Activated T-helper 1 cell treated with anti-CD3 and anti-CD28 coated beads, Interleukin-2, amount 50 U/mL, for 16 hours (primary cell): ENCODE results near the gene M1AP.
"Not testable (repeated sequence)": the region's sequence is repeated elsewhere in the genome, so short reads cannot be mapped to it uniquely, and the experiment has no call there.

Experiments used
- DNase-seq, 2 donors: peaks; one replicate each; pipeline ENCODE4 v3.0.0-alpha.2; 2020; ENCODE audit warnings: low read depth in 1 of 2, low spot score in 1 of 2

The M1AP gene

DNA sequence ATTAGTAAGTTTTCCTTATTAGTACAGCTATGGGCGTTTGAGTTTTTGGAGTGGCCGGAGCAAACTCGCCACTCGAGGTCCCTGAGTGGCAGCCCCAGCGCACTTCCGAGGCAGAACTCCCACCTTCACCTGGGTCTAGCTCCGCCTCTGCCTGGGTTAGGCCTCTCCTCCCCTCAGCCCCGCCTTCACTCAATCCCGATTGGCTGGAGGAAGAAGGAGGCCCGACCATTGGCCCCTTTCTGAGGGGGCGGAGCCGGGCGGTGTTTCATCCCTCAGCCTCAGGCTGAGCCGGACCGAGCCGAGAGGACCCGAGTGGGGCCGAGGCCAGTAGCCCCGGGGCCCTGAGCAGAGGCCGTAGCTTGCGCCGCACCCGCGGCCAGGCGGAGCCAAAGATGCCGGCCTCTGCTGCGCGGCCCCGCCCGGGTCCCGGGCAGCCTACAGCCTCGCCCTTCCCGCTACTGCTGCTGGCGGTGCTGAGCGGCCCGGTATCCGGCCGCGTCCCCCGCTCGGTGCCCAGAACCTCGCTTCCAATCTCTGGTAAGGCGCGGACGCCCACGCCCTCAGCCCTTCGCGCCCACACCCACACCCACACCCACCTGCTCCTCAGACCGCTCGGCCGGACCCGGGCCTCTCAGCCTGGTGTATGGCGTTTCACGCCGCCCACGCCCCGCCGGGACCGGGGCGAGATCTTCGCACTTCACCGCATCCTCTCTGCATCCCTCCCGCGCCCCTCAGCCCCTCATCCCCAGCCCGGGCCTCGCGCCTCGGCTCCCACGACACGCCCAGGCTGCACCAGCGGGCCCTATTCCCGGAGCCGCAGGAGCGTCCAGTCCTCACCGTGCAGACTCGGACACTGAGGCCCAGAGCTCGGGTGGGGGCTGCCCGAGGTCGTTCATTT is 6.1 kb upstream of the M1AP start, which contains the start of gene SEMA4F:
SEMA4F (plus strand) TSS at position 263 of the 898 bp plus-strand sequence; CDS start at position 393, 130 bp downstream.
- DNase-seq = peak; percentile 86 to 88

DNA sequence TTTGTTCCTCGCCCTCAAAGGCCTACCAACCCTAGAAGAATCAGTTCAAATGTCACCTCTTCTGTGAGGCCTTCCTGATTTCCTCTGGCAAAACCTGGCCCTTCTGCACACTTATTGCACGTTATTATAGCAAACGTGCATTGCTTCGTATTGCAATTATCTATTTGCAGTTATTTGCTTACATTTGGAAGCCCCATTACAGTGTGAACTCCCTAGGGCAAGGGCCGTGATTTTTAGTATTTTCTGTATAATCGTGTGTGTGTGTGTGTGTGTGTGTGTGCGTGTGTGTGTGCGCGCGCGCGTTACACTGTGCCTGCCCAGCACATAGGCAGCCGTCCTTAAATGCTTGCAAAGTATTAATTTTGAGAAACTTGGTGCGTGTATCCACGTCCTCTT is 5.5 kb upstream of the M1AP start:
- no peak for DNase-seq

DNA sequence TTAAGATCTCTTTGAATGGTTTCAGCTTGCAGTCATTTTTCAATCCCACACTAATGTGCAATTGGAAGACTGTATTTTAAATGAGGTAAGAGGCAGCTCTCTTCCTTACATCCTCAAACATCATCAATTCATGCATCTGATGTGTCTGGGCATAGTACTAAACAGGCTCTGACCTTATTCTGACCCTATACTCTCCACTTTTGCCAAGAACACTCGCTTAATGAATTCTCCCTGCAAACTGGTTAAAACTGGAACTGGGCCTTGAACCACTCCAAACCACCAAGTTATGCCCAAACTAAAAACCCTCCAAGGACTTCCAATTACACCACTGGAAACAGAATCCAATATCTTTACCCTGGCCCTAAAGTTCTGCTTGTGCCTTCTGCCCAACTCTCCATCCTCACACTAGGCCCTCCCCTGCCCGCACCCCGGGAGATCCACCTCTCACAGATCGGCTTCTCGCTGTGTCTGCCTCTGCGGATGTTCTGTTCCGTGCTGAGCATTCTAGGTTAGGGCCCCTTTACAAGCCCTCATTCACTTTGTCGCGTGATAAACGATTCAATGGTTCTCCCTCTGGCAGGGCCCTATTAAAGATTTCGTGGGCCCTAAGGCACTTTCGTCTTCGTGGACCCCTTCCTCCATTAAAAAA is 1.2 kb downstream of the M1AP start:
- no peak for DNase-seq

DNA sequence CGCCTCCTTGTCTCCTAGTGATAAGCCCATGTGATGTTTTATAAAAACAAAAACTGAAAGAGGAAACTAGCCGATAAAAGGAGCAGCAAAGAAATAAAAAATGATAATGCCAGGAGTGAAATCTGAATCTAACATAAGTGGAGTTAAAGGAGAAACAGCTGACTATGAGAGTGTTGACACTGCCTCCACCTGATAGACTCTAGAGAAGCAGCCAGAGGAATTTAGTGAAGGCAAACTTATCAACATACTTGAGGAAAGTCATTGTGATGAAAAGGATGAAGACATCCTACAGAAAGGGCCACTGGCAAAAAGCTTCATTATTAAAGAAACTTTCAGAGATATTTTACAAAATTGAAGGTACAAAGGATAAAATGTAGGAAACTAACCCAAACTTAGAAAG is 1.9 kb downstream of the M1AP start:
- DNase-seq = no peak

DNA sequence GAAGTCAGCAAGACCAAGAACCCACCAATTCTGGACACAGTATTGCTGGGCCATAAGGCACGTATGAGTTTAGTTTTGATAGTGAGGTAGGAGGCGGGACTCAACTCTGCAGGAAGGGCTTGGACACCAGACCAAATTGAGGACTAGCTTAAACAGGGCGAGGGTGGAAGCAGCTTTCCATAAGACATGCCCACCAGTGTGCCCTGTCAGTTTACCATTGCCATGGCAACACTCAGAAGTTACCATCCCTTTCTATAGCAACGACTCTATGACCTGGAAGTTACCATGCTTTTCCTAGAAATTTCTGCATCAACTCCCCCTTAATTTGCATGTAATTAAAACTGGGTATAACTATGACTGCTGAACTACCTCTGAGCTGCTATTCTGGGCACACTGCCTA is 2.8 kb downstream of the M1AP start:
- DNase-seq = no peak

DNA sequence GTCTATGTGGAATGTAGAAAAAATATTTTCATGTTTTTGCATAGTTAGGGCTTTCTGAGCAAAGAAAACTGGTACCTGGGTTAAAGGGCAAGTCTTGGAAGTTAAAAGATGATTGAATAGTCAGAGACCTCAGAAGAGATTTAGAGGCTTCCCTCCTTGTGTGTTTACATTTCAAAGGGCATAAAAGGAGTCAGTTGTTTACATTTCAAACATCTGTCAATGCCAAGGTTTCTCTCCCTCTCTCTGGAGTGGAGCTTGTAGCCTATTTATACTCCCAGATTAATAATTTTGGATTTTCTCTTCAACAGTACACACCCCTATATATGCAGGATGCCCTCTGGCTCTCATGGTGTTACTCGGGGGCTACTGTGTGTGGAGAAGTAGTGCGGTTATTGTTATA is 8.6 kb downstream of the M1AP start:
- DNase-seq = no peak

DNA sequence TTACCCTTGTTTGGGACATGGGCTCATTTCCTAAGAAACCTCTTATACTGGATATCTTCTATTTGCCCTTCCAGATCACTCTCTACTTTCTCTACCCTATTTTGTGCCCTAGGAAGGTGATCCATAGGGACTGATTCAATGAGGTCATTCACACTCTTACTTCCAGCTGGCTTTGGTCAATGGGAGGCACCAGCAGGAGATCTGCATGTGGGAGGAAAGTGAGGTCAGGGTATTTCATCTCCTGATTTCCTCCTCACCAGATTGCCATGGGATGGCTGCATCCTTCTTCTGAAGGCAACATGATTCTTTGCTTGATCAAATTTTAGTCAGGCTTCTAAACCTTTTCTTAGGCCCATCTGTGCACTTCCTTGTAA is 15.2 kb downstream of the M1AP start:
- no peak for DNase-seq

DNA sequence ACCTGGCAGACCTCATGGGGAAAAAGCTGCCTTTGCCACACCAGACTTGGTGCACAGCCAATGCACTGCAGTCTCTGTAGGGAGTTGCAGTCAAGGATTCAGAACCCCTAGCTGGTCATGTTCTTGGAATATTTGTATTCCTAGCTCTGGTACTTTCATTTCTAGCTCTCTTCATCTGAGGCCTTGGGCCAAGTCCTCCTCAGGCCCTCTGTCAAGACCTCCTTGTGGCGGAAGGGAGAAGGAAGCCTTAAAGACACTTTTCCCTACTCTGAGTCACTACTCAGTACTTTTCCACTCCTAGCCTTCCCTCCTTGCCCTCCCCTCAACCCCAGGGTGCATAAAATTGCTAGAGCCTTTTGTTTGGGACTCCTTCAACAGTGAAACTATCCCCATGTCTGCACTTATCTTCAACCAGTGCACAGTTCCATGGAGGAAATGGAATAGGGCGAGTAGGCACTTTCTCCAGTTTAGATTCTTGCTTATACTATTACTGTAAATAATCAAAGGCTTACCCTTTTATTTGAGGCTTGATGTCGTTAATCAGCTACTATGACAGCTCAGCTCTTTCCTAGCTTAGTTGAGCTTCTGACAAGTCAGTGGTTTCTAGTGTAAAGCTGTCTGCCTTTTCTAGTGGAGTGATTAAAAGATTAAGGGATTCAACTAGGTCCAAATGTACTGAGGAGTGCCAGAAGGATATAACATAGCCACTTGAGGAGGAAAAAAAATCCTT is 15.8 kb downstream of the M1AP start:
- DNase-seq = no peak

DNA sequence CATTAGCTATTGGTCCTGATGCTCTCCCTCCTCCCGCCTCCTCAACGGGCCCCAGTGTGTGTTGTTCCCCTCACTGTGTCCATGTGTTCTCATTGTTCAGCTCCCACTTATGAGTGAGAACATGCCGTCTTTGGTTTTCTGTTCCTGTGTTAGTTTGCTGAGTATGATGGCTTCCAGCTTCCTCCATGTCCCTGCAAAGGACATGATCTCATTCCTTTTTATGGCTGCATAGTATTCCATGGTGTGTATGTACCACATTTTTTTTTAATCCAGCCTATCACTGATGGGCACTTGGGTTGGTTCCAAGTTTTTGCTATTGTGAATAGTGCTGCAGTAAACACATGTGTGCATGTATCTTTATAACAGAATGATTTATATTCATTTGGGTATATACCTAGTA is 17.7 kb downstream of the M1AP start:
- DNase-seq = not testable (repeated sequence)

DNA sequence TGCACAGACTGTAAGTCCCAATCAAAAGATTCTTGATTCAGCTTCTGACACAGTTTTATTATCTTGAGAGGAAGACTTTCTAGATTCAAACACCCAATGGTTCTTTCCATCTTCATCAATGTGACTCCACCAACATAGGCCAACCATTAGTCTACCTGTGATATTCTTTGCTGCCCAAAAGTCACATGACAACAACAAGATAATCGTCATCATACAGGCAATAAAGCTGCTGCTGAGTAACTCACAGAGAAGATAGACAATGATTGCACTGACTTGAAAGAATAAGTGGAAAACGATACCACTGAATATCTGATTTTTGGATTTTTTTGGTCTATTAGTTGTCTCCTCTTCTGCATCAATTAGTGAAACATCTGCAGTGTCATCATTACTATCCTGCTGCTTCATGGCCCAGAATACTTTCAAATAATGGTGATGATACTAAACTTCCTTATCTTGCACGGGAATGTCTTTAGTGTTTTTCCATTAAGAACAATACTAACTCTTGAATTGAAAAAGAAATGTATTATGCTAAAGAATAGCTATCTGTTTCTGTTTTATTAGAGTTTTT is 19.5 kb downstream of the M1AP start:
- no peak for DNase-seq

DNA sequence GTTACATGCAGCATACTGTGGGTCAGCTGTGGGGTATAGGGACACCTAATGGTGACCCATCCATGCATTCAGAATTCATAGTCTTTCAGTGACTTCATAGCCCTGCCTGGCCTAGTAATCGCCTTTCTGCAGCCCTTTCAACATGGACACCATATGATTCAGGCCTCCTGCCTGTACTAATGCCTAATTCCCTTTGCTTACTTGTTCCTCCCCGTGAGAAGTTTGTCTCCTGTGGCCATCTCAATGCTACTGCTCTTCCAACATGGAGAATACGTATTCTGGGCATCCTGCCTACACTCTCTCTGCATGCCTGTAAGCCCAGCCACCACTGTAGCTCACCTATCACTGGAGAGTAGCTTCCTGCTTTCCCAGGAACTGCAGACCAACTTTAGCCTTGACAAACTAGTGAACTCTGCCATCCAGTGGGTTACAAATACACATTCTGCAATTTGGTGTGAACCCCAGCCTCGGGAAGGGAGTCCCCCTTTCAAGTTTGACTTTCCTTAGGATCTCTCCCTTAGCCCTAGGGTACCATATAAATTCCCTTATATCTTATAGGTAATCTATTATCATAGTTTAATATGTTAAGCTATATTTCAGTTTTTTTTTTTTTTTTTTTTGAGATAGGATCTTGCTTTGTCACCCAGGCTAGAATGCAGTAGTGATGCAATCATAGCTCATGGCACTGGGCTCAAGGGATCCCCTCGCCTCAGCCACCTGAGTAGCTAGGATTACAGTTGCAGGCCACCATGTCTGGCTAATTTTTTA is 22.3 kb downstream of the M1AP start:
- no peak for DNase-seq

DNA sequence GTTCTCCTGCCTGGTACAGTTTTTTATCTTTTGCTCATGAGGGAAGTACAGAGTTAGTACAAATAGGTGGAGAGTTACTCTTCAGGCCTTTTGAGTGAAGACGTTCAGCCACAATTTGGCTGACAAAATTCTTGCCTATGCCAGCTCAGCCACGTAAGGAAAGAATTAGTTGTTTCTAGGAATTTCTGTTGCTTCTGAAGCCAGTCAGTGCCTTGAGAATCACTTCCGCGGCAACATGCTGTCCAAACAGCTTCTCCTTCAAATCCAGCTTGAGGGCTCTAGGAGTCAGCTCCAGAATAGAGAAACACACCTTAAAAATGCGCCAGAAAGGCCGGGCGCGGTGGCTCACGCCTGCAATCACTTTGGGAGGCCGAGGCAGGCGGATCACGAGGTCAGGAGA is 27.5 kb downstream of the M1AP start:
- DNase-seq = no peak

DNA sequence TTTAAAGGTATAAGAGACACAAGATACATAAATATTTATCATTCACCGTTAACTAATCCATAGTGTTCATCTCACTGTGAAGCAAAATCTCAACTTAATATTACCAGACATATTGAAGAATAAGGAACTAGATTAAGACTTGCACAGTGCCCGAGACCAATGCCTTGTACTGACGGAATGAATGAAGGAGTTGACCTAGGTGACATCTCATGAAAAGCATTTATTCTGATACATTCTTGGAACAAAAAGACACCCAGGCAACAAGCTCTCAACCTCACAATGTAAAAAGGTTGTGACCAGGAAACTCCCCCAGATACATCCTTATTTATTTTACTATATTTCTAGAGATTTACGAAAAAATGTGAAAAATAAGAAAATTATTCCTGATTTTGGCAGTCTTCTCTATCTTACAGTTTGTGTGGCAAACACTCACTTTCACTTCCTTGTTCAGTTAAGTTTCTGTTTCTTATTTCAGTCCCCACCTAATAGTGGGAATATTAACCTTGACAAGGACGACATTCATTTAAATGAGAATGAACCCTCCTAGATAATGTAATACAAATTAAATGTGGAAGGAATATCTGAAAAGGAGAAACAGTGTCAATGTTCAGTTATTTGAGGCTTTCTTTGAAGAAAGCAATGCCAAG is 28.4 kb downstream of the M1AP start:
- DNase-seq = no peak

DNA sequence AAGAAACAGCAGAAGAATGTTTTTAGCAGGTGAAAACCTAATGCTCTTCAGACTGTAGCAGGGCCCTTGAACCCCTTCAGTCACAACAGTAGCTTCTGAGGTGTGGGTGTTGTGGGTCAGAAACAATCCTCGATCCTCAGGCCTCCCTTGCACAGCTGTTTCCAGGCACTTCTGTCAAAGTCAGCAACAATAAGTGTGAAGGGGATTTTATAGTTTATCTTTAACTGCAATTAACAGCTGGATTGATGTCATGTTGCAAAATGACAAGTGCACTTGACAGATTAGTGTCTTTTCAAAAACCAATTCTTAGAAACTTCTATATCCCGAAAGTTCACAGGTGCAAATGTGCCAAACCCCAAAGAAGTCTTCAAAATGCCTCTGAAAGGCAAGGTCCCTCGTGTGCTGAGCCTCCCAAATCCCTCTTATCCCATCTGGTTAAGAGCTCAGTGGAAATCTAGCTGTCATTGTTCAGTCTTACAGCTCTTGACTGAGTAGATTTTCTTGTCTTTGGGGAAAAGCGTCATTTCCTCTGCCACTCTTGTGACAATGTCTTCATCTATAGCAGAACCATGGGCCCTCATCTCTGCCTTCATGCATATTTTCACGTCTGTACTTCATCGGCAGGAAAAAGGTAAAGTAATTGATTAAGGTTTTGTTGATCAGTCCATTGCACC is 29.6 kb downstream of the M1AP start:
- DNase-seq = no peak

DNA sequence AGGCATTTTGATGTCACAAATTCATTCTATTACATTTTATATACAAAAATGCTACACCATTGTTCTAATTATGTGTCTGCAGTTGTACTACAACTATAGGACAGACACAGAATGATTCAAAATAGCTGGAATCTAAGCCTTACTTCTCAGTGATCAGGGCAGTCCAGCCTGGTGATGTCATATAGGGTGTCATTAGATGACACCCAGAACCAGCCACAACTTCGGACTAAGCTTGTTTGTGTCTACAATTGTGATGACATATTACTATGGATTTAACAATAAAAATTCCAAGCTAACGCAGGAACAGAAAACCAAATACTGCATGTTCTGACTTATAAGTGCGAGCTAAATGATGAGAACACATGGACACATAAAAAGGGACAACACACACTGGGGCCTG is 31.0 kb downstream of the M1AP start:
- DNase-seq = no peak

DNA sequence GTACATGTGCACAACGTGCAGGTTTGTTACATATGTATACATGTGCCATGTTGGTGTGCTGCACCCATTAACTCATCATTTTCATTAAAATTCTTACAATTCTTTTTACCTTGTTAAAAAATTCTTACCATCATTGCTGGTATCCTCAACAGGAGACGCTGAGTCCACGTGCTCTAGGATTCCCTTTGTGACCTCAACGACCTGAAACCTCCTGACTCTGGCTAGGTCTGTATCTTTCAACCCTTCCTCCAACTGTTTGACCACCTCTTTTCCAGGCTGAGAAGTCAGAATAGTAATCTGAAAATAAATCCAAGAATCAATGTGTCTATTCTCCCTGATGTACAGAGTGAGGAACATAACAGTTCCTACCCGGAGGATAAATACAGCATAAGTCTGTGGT is 41.2 kb downstream of the M1AP start:
- no peak for DNase-seq

DNA sequence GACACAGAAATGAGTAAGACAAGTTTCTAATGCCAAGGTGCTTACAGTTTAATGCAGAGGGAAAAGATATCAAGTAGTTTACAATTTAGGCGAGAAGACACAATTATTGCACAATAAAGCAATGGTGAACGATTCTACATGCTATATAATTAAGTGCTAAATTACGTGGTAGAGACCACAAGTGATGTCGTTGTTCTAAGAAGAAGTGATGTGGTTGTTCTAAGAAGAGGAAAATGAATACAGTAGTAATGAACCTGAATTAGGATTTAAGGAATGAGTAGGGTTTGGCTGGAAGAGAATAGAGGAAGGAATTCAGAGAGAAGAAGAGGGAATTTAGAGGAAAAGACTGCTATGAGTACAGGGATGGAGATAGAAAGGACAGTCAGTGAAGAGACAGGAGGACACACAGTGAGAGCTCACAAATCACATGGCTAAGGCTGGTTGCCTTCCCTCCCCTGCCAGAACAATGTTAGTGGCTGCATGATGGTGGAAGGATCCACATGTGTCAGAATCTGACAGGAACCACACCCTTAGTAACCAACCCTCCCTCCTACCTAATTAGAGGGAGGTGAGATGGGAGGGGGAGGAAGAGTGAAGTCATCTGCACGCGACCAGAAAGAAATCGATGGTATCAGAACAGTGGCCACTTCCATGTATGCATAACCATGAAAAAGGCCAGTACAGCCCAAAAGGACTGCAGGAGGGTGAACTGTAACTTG is 44.7 kb downstream of the M1AP start:
- no peak for DNase-seq

DNA sequence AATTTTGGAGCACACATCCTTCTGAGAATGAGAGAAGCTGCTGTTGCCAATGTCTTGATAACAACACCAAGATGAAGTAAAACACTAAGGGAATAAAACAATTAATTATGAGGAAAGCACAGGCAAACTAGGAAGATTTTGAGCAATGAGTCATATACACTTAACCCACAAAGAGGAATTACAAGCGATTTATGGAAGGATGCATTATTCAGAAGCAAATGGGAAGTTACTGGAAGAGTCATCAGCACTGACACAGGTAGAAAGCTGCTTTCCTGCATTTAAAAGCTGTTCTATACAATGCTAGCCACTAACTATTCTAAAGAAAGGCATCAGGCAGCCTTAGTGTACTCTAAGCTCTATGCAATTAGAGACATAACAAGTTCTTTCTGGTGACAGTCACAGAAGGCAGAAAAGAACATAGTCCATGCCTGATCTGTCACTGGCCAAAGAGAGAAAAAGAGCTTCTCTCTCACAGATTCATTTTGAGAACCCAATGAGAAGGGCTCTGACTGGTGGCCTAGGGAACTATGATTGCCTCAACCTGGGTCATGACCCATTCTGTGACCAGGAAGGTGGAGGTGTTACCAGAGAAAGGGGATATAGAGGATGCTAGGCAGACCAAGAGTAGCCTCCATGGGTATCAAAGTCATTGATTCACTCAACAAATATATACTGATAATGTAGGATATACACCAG is 45.4 kb downstream of the M1AP start:
- DNase-seq = no peak

DNA sequence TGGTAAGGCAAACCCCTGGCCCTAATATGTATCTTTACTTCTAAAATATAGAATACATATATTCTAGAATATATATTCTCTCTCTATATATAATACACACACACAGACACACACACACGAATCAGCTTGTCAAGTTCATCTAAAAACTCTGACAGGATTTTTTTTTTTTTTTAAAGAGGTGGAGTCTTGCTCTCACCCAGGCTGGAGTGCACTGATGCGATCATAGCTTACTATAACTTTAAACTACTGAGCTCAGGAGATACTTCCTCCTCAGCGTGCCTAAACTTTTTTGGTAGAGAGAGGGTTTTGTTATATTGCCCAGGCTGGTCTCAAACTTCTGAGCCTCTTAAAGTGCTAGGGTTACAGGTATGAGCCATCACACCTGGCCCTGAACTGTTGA is 48.5 kb downstream of the M1AP start:
- DNase-seq = no peak
